Activated CD8-positive, alpha-beta memory T cell treated with anti-CD3 and anti-CD28 coated beads, Interleukin-2, amount 50 U/mL, for 1 hour (primary cell): ENCODE measurements around the gene SOCS7.

Source experiments
- DNase-seq: peaks from one replicate; pipeline ENCODE4 v3.0.0-alpha.2; 2020; ENCODE audit errors: extremely low read depth

Gene SOCS7

GRCh38 chr17:38440614-38441397 lies 89.2 kb downstream of the SOCS7 start:
- no peak for DNase-seq

- no peak for DNase-seq
These were observed 89.9 kb downstream of the SOCS7 start for GRCh38 chr17:38441429-38442061.

GRCh38 chr17:38442548-38442947 lies 90.9 kb downstream of the SOCS7 start:
- no peak for DNase-seq

- DNase-seq = no peak
These were observed 91.8 kb downstream of the SOCS7 start for GRCh38 chr17:38443356-38444031.

- peak; percentile 7 for DNase-seq
These were observed 92.5 kb downstream of the SOCS7 start for GRCh38 chr17:38444151-38444550.

- no peak for DNase-seq
These were observed 96.0 kb downstream of the SOCS7 start for GRCh38 chr17:38447502-38448085.

GRCh38 chr17:38448208-38448771 lies 96.6 kb downstream of the SOCS7 start:
- DNase-seq = no peak

- DNase-seq = no peak
These were observed 97.7 kb downstream of the SOCS7 start for GRCh38 chr17:38449364-38449763.

GRCh38 chr17:38450557-38451029 lies 98.9 kb downstream of the SOCS7 start:
- no peak for DNase-seq

GRCh38 chr17:38451030-38451839 lies 99.6 kb downstream of the SOCS7 start:
- DNase-seq = no peak

- DNase-seq = no peak
These were observed 100.3 kb downstream of the SOCS7 start for GRCh38 chr17:38451840-38452529.

GRCh38 chr17:38452719-38453118 lies 101.1 kb downstream of the SOCS7 start:
- DNase-seq = no peak

GRCh38 chr17:38453951-38454421 lies 102.3 kb downstream of the SOCS7 start:
- no peak for DNase-seq

GRCh38 chr17:38454532-38454931 lies 102.9 kb downstream of the SOCS7 start:
- no peak for DNase-seq
